Neural crest cell (in vitro differentiated cells): ENCODE data around the gene TAS2R41. TPM values are rescaled to one million over a fixed set of nuclear protein-coding genes. Genes with fewer than 3 reads are reported as not detected.

ENCODE experiments used
- DNase-seq: peaks from one replicate; pipeline ENCODE4 v3.0.0; 2021; ENCODE audit warnings: low read depth, mixed read lengths, low spot score
- H3K27ac Mint-ChIP-seq: one replicate; pipeline ENCODE4 v1.8.0; 2021; ENCODE audit warnings: mild to moderate bottlenecking, mixed read lengths; ENCODE audit not compliant: unreplicated experiment
- H3K27me3 Mint-ChIP-seq: 2 replicates; pipeline ENCODE4 v1.8.0; 2021; ENCODE audit warnings: low read depth, mild to moderate bottlenecking, mixed read lengths
- H3K36me3 Mint-ChIP-seq: 2 replicates; pipeline ENCODE4 v1.8.0; 2021; ENCODE audit warnings: low read depth, mild to moderate bottlenecking, mixed read lengths
- H3K4me1 Mint-ChIP-seq: 2 replicates; pipeline ENCODE4 v1.8.0; 2021; ENCODE audit warnings: mixed read lengths
- H3K4me3 Mint-ChIP-seq: one replicate; pipeline ENCODE4 v1.8.0; 2021; ENCODE audit warnings: mild to moderate bottlenecking, mixed read lengths
- H3K9me3 Mint-ChIP-seq: 2 replicates; pipeline ENCODE4 v1.8.0; 2021; ENCODE audit warnings: mixed read lengths
- CTCF ChIP-seq: fragments of 200-600 bp; sonication (generic); conservative IDR thresholded peaks from 2 replicates; pipeline ENCODE4 v1.5.0; 2021; ENCODE audit warnings: antibody characterized with exemption, mild to moderate bottlenecking
- total RNA-seq: library from RNA; stranded (reverse); gene quantifications from 2 replicates; pipeline ENCODE4 v1.2.1, GENCODE V29; 2021

Gene TAS2R41
- total RNA-seq, 1 donor from 2014 or later = not detected

- H3K4me3 Mint-ChIP-seq = no peak overlapping the region
- no peak overlapping the region for H3K27ac Mint-ChIP-seq
- no peaks in the 10 kb centered on the region for H3K4me1 Mint-ChIP-seq
- no peak for TF ChIP-seq CTCF
- H3K9me3 Mint-ChIP-seq = no peaks in the 10 kb centered on the region
- no peaks in the 10 kb centered on the region for H3K27me3 Mint-ChIP-seq
- DNase-seq = no peak
- H3K36me3 Mint-ChIP-seq = no peaks in the 10 kb centered on the region
Measured at GRCh38 chr7:143444063-143444782, 33.5 kb upstream of the TAS2R41 start.

GRCh38 chr7:143444785-143445184 lies 32.9 kb upstream of the TAS2R41 start:
- H3K9me3 Mint-ChIP-seq = no peaks in the 10 kb centered on the region
- no peak for TF ChIP-seq CTCF
- H3K4me3 Mint-ChIP-seq = no peak overlapping the region
- no peaks in the 10 kb centered on the region for H3K27me3 Mint-ChIP-seq
- DNase-seq = no peak
- no peaks in the 10 kb centered on the region for H3K4me1 Mint-ChIP-seq
- H3K27ac Mint-ChIP-seq = no peak overlapping the region
- no peaks in the 10 kb centered on the region for H3K36me3 Mint-ChIP-seq

- peaks cover 3% of the 10 kb centered on the region for H3K9me3 Mint-ChIP-seq
- H3K4me3 Mint-ChIP-seq = no peak overlapping the region
- no peaks in the 10 kb centered on the region for H3K4me1 Mint-ChIP-seq
- no peak for TF ChIP-seq CTCF
- DNase-seq = no peak
- H3K36me3 Mint-ChIP-seq = no peaks in the 10 kb centered on the region
- H3K27me3 Mint-ChIP-seq = no peaks in the 10 kb centered on the region
- H3K27ac Mint-ChIP-seq = no peak overlapping the region
Measured at GRCh38 chr7:143447466-143447865, 30.2 kb upstream of the TAS2R41 start.

GRCh38 chr7:143448429-143448828 lies 29.2 kb upstream of the TAS2R41 start:
- Mint-ChIP-seq H3K27me3 (no peaks in the 10 kb centered on the region), H3K4me1 (peaks cover 6% of the 10 kb centered on the region), H3K36me3 (no peaks in the 10 kb centered on the region), H3K9me3 (peaks cover 5% of the 10 kb centered on the region), H3K27ac (no peak overlapping the region), H3K4me3 (no peak overlapping the region)
- no peak for TF ChIP-seq CTCF
- no peak for DNase-seq

GRCh38 chr7:143449793-143450192 lies 27.9 kb upstream of the TAS2R41 start:
- Mint-ChIP-seq H3K27me3 (no peaks in the 10 kb centered on the region), H3K27ac (no peak overlapping the region), H3K4me1 (peaks cover 10% of the 10 kb centered on the region), H3K4me3 (no peak overlapping the region), H3K9me3 (peaks cover 5% of the 10 kb centered on the region), H3K36me3 (no peaks in the 10 kb centered on the region)
- no peak for TF ChIP-seq CTCF
- DNase-seq = no peak
